HG03280 (cell line): Measurements from ENCODE around the gene ACTR2.
"Not testable (repeated sequence)": the region's sequence is repeated elsewhere in the genome, so short reads cannot be mapped to it uniquely, and the experiment has no call there.

Experiments used
- ATAC-seq: cut with Tn5 transposase; IDR thresholded peaks from one replicate; pipeline ENCODE4 v1.9.1; 2021; ENCODE audit warnings: mild to moderate bottlenecking, moderate library complexity; ENCODE audit not compliant: unreplicated experiment

ACTR2 gene

DNA sequence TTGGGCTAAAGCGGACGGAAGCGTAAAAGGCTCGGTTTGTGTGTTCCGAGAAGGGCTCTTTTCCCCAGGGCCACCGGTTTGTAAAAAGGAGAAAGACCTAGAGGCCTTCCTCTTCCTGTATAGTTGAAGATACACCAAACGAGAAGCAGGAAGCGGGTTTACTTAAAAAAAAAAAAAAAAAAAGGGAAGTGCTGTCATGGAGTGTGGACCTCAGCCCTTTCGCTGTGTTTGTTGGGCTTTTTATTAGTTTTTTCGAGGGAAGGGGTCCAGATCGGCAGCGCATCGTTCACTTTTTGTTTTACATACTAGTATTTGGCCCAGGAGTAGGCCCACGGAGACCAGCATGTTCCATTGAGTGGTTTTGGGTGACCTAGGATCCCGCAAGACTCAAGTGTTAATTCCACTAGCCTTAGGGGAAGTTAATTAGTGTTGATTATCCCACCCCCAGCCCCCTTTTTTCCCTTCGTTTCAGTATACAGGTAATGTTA lies 676 bp downstream of the ACTR2 start:
- peak; percentile 18 for ATAC-seq

DNA sequence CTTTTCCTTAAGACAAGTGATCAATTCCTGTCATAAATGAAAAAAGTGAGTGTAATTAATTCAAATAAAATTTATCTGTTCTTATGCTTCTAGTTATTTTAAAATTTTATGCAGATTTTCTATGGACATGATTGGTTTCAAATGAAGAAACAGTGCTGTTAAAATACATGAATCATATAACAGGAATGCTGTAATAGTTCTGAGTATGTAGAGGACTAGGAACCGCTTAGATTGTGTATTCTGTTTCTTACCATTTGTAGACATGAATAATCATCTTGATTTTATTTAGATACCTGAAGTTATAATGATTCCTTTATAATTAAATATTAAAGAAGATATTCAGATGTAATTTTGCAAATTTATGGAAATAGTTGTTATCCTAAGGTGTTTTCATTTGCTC lies 3.5 kb downstream of the ACTR2 start:
- no peak for ATAC-seq

DNA sequence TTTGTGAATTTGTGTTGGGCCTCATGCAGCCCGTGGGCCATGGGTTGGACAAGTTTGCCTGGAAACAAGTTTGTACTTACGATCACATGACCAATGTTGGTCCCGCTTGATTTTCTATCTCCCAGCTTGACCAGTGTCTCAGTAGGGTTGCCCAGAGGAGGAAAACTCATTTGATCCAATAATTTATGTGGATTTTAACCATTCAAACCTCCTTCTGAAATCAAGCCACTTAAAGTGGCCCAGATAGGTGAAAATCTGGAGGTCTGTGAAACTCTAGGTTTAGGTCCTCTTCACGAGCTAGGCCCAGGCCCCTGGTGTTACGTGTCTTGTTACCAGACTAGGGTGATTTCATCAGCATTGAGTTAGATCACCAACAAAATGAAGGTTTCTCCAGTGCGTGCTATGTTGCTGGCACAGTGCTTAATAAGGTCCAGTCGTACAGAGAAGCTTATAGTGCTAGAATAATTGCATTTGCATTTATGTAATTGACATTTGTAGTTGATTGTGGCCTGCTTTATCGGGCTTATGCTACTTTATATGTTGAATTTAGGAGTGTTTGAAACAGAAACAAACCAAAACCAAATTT lies 4.4 kb downstream of the ACTR2 start:
- ATAC-seq: no peak

DNA sequence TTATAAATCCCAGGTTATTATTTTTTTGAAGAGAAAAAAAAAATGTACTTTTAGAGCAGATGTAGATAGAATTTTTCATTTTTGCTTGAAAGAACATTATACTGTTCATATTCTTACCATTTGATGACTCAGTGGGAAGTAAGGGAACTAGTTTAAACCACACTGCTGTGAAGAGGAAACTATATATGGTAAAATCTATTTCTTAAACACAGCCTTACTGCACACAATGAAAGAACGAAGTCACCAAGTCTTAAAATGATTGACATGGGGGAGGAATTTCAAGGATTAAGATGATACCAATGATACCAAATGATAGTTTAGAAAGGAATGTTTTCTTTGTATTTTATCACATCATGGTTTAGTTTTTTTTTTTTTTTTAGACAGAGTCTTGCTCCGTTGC lies 5.0 kb downstream of the ACTR2 start:
- no peak for ATAC-seq

DNA sequence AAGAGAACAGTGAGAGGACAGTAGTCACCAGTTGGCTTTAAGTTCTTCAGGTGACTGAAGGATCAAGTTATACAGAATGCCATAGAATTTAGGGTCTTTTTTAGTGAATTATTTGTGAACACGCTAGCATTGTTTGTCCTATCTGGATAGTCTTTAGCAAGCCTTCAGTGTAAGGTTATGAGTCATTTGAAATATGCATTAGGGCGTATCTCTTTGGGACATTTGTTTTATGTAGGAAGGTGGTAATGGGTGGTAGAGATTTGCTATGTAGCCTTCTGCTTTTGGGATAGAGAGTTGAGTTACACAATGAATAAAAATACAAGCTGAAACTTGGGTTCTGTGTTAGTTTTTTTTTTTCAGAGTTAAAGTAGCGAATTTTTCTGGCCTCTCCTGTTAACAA lies 13.0 kb downstream of the ACTR2 start:
- no peak for ATAC-seq

DNA sequence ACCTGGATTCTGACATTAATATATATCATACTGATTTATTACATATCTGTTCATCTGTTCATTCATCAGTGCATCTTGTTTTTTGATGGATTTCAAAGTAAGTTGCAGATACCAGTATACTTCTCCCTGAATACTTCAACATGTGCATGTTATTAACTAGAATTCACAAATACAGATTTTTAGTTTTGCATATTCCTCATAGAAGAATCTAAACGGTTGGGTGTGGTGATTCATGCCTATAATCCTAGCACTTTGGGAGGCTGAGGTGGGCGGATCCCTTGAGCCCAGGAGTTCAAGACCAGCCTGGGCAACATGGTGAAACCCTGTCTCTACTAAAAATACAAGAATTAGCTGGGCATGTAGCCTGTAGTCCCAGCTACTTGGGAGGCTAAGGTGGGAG lies 16.8 kb downstream of the ACTR2 start:
- not testable (repeated sequence) for ATAC-seq

DNA sequence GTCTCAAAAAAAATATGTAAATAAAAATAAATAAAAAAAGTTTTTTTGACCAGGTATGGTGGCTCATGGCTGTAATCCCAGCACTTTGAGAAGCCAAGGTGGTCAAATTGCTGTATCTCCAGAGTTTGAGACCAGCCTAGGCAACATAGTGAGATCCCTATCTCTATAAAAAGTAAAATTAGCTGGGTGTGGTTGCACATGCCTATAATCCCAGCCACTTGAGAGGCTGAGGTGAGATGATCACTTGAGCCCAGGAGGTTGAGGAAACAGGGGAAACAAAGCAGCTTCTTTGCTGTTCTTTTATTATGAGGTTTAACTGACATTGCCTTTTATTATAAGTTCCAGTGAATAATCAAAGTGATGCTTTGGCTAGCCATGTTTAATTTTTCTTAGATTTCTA lies 25.0 kb downstream of the ACTR2 start:
- no peak for ATAC-seq

DNA sequence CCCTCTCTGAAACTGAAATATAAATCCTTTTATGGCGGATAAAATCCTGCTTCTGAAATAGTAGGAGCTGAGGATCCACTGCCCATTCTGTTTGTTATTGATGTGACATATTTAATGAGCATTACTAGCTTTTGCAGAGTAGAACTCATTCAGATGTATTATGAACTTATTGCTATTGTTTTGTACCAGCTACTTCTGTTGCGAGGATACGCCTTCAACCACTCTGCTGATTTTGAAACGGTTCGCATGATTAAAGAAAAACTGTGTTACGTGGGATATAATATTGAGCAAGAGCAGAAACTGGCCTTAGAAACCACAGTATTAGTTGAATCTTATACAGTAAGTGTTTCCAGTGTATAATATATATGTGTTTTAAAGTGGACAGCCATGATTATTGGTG lies 27.7 kb downstream of the ACTR2 start:
- no peak for ATAC-seq

DNA sequence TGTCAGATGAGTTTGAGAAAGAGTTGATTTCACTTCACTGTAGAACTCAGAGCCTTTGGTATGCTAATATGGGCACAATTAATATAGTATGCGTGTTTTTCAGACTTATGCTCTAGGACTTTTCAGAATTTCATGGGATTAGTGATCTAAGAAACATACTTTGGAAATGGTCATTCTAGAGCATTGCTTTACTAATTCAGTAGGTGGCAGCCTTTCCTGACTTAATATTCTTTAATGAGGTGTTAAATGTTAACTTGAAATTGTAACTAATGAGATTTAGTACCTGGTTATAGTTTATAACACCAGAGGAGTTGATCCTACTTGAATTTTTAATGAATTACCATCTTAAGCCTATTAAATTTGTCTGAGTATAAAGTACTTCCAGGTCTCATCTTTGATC lies 28.4 kb downstream of the ACTR2 start:
- no peak for ATAC-seq

DNA sequence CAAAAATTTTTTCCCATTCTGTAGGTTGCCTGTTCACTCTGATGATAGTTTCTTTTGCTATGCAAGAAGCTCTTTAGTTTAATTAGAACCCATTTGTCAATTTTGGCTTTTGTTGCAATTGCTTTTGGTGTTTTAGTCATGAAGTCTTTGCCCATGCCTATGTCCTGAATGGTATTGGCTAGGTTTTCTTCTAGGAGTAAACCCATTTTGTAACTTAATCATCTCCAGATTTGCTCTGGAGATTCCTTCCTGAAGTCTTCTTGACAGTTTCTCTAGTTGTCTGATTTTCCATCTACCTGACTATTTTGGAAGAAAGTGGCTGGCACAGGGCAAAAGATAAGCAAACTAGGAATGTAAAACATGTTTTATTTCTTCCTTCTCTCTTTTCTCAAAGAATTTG lies 30.2 kb downstream of the ACTR2 start:
- ATAC-seq: not testable (repeated sequence)

DNA sequence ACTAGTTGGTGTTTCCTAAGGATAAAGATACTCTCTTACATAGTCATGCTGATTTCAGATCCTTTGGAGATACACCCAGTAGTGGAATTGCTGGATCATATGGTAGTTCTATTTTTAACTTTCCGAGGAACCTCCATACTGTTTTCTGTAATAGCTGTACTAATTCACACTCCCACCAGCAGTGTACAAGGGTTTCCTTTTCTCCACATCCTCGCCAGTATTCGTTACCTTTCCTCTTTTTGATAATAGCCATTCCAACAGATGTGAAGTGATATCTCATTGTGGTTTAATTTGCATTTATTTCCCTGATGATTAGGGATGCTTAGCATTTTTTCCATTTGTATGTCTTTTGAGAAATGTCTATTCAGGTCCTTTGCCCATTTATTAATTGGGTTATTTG lies 34.0 kb downstream of the ACTR2 start:
- ATAC-seq: no peak

DNA sequence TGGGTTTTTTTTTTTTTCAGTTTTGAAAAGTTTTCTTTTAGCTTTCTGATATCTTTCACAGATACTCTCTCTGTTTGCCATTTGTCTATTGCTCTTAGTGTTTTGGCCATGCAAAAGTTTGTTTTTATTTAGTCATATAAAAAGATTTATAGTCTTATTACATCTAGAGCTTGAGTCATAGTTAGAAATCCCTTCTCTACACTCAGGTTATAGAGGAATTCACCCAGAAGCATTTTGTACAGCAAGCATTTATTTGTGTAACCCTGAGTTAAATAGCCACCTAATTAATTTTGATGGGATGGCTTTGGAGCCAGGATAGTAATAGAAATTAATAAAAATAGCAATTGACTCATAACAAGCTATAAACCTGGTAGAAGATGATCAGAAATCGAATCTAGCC lies 35.6 kb downstream of the ACTR2 start:
- ATAC-seq: no peak

DNA sequence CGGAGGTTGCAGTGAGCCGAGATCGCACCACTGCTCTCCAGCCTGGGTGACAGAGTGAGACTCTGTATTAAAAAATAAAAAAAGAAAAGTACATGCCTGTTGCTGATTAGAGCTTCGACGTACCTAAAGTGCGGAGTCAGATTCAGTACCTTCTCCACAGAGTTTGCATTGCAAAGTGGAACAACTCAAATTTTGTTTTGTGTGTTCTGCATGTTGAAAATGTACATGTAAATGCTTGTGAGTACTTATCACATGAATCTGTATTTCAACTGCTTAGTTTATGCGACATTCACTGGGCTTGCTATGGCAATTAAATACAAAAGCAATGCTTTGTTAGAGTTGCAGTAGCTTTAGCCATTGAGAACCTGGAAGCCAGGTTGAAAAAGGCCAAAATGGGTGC lies 36.4 kb downstream of the ACTR2 start:
- no peak for ATAC-seq

DNA sequence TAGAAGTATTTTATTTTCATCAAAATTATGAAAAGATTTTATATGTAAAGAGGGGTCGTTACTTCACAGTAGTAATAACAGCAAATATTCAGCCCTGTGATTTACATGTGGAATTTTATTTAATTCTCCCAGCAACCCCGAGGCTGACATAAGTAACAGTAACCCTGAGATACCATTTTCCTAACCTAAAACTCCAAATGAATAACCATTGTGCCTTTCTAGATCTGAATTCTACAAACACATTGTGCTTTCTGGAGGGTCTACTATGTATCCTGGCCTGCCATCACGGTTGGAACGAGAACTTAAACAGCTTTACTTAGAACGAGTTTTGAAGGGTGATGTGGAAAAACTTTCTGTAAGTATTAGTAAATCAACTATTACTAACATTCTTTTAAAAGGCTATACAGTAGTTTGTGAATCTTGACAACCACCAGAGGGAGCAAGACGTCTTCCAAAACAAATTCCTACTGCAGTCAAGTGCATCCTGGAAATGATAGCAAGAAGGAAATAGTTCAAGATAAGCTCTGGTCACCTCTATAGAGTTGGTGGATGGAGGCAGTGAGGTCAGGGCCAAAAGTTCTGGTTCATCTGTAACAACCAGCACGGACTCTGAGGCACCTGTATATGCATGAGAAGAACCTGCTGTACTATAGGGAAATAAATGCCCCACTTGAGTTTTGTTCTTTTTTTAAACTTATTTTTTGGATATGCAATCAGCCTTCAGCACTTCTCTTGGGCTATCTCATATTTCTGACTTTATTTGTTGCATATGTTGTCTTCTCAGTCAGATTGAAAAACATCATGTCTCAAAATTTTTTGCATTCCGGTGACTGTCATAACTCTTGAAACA lies 37.4 kb downstream of the ACTR2 start:
- ATAC-seq: no peak

DNA sequence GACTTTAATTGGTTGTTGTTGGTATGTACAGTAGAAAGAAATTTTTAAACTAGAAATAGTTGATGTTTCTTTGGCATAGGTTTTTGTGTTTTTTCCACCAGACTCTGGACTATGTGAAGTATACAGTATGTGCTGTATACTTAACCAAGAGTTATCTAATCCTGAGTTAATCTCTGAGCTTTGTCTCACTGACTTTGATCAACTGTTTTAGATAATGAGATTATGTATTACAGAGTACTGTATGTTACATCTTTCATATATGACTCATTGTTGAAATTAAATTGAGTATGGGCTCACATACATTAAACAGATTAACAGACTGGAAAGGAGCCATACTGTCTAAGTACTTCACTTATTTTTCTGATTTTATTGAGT lies 38.0 kb downstream of the ACTR2 start:
- ATAC-seq: no peak

DNA sequence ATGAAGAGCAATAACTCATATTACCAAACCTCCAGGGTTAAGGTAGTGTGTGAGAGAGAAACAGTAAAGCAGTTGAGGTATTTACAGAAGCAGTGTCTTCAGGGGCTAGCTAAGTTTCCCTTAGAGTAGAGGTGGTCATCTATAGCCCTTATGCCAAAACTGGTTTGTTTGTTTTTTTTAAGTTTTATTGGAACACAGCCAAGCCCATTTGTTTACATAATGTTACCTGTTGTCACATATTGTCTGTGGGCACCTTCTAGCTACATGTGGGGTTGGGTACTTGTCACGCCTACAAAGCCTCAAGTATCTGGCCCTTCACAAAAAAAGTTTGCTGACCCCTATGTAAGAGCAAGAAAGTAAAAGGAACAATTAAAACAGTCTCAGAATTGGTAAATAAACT lies 39.4 kb downstream of the ACTR2 start:
- ATAC-seq: no peak

DNA sequence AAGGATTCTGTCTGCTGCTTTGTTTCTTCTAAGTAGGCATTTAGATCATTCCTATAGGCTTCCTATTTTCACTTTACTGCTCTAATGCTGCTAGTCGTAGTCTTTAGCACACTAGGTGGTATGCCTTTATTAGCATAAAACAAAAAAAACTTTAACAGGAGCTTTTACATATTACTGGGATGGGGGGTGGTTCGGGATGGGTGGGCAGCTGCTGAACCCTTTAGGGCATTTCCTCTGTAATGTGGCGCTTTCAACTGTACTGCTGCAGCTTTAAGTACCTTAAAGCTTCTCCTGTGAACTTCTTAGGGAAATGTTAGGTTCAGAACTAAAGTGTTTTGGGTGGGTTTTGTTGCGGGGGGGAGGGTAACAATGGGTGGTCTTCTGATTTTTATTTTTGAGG lies 41.3 kb downstream of the ACTR2 start:
- no peak for ATAC-seq

DNA sequence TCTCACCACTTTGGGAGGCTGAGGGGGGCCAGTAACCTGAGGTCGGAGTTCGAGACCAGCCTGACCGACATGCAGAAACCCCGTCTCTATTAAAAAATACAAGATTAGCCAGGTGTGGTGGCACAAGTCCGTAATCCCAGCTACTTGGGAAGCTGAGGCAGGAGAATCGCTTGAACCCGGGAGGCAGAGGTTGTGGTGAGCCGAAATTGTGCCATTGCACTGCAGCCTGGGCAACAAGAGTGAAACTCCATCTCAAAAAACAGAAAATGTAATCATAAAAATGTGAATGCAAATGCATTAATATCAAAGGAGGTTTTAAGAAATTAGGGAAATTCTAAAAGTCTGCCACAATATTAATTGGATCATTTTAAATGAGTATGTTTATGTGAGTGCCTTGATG lies 45.7 kb downstream of the ACTR2 start:
- no peak for ATAC-seq

DNA sequence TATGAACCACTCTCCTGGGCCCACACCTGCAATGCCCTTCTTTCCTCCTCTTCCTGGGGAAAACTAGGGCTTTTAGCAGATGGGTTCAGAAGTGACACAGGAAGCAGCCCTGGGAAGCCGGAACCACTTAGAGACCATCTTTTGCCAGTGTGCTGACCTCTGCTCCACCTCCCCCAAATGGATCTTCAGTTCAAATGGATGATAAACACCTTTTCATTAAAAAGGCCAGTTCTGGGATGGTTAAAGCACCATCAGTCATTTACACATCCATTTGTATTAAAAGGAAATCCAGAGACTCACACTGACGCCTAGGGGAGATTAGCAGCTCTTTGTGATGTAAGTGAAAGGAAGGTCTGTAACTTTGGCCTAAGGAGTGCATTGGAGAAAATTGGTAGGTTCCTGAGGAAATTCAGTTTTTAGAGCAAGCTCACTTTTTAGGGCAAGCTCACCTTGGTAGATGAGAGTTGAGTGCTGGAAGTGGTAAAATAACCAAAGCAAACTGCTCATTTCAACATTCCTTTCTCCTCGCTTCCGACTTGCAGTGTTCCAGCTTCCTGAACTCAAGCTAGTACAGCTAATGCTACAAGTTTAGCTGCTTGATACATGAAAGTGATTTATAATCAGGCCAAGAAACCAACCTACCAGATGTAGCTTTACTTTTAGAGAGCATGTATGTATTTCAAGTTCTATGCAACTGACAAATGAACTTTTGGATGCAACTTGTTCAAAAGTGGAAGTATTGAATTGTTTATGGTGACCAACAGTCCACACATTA lies 47.7 kb downstream of the ACTR2 start:
- no peak for ATAC-seq

DNA sequence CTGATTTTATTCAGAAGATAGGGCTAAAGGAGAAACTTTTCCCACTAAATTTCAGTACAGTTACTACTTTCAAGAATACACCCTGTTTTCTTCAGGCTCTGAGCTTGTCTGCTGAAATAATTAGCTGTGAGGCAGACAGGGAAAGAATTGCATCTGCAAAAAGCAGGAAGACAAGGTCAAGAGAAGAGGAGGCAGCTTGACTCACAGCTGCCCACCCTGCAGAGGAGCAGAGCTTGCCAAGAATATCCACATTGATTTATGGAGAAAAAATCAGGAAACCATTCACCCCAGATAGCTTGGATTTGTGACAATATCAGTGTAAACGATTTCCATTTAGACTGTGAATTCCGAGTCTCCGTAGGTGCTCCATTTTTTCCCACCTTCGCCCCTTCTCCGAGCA lies 49.0 kb downstream of the ACTR2 start:
- ATAC-seq: no peak

DNA sequence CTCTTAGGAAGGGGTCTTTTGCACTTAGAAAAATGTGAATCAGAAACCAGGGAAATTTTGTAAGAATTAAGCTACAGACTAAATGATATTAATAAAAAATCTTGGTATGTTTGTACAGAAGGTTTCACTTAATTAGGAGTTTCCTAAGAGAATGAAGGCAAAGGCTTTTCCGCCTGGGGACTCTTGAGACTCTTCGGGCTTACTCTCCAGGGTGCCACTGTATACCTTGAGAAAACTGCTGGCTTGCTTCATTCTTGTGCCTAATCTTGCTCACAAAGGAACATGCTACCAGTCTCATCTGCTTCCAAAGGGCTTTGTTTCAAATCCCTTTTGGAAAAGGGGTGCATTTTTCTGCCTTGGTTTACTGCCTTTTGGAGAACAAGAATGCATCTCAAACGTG lies 49.5 kb downstream of the ACTR2 start:
- no peak for ATAC-seq
